HK-2 (cell line): ENCODE data around the gene THEMIS.
"Not testable (repeated sequence)": the region's sequence is repeated elsewhere in the genome, so short reads cannot be mapped to it uniquely, and the experiment has no call there.

Experiments
- DNase-seq: peaks from one replicate; pipeline ENCODE4 v3.0.0-alpha.2; 2018; ENCODE audit not compliant: unreplicated experiment

Gene THEMIS

GRCh38 chr6:127794405-127794804 lies 106.5 kb downstream of the THEMIS start:
- no peak for DNase-seq

- no peak for DNase-seq
Observed at GRCh38 chr6:127793396-127793795, 107.5 kb downstream of the THEMIS start.

- DNase-seq, result no peak
Observed at GRCh38 chr6:127792616-127793015, 108.2 kb downstream of the THEMIS start.

GRCh38 chr6:127791779-127792528 lies 108.9 kb downstream of the THEMIS start:
- no peak for DNase-seq

- DNase-seq, result no peak
Observed at GRCh38 chr6:127790571-127790970, 110.3 kb downstream of the THEMIS start.

GRCh38 chr6:127786109-127786508 lies 114.7 kb downstream of the THEMIS start:
- DNase-seq, result no peak

GRCh38 chr6:127784468-127784867 lies 116.4 kb downstream of the THEMIS start:
- no peak for DNase-seq

- not testable (repeated sequence) for DNase-seq
Observed at GRCh38 chr6:127781636-127782272, 119.1 kb downstream of the THEMIS start.

- no peak for DNase-seq
Observed at GRCh38 chr6:127776320-127776719, 124.5 kb downstream of the THEMIS start.

GRCh38 chr6:127775371-127775770 lies 125.5 kb downstream of the THEMIS start:
- DNase-seq, result no peak

GRCh38 chr6:127768745-127769144 lies 132.1 kb downstream of the THEMIS start:
- DNase-seq, result no peak

- DNase-seq, result no peak
Observed at GRCh38 chr6:127768223-127768622, 132.6 kb downstream of the THEMIS start.

GRCh38 chr6:127765949-127766348 lies 134.9 kb downstream of the THEMIS start:
- DNase-seq, result no peak

- no peak for DNase-seq
Observed at GRCh38 chr6:127762284-127762683, 138.6 kb downstream of the THEMIS start.

GRCh38 chr6:127761084-127761483 lies 139.8 kb downstream of the THEMIS start:
- DNase-seq, result no peak

GRCh38 chr6:127749095-127749494 lies 151.8 kb downstream of the THEMIS start:
- no peak for DNase-seq

- DNase-seq, result no peak
Observed at GRCh38 chr6:127748290-127748689, 152.6 kb downstream of the THEMIS start.

- no peak for DNase-seq
Observed at GRCh38 chr6:127738423-127738822, 162.4 kb downstream of the THEMIS start.

GRCh38 chr6:127737768-127738167 lies 163.1 kb downstream of the THEMIS start:
- DNase-seq, result no peak

- DNase-seq, result peak; percentile 11
Observed at GRCh38 chr6:127737009-127737486, 163.8 kb downstream of the THEMIS start.

- no peak for DNase-seq
Observed at GRCh38 chr6:127732927-127733326, 167.9 kb downstream of the THEMIS start.

- DNase-seq, result no peak
Observed at GRCh38 chr6:127727260-127727953, 173.5 kb downstream of the THEMIS start.

GRCh38 chr6:127725821-127726220 lies 175.0 kb downstream of the THEMIS start:
- no peak for DNase-seq
